ENCODE data around the gene PYCR2.
"Not testable (repeated sequence)": the region's sequence is repeated elsewhere in the genome, so short reads cannot be mapped to it uniquely, and the experiment has no call there.

The PYCR2 gene

GRCh38 chr1:225923692-225924555, at the start of gene PYCR2:
Gene PYCR2, minus strand, starts transcription at chr1:225924250. Its CDS starts 140 bp downstream, at chr1:225924110.
- DNase-seq = peak; percentile 96

GRCh38 chr1:225973158-225973557, 49.1 kb upstream of the PYCR2 start:
- DNase-seq = no peak

- DNase-seq = no peak
These were observed 48.5 kb upstream of the PYCR2 start for GRCh38 chr1:225972344-225973152.

GRCh38 chr1:225970592-225971157, 46.6 kb upstream of the PYCR2 start:
- DNase-seq = not testable (repeated sequence)

- not testable (repeated sequence) for DNase-seq
These were observed 45.7 kb upstream of the PYCR2 start for GRCh38 chr1:225969751-225970150.

GRCh38 chr1:225965231-225965630, 41.2 kb upstream of the PYCR2 start:
- no peak for DNase-seq

- DNase-seq = no peak
These were observed 39.9 kb upstream of the PYCR2 start for GRCh38 chr1:225963735-225964530.

GRCh38 chr1:225962440-225962975, 38.5 kb upstream of the PYCR2 start:
- no peak for DNase-seq

- no peak for DNase-seq
These were observed 37.8 kb upstream of the PYCR2 start for GRCh38 chr1:225961659-225962439.

- DNase-seq = no peak
These were observed 34.0 kb upstream of the PYCR2 start for GRCh38 chr1:225958041-225958440.

- DNase-seq = no peak
These were observed 30.7 kb upstream of the PYCR2 start for GRCh38 chr1:225954753-225955152.

GRCh38 chr1:225953315-225953714, 29.3 kb upstream of the PYCR2 start:
- DNase-seq = no peak

- no peak for DNase-seq
These were observed 27.0 kb upstream of the PYCR2 start for GRCh38 chr1:225950905-225951497.

- no peak for DNase-seq
These were observed 25.0 kb upstream of the PYCR2 start for GRCh38 chr1:225949041-225949440.

GRCh38 chr1:225946803-225947202, 22.8 kb upstream of the PYCR2 start:
- no peak for DNase-seq

- no peak for DNase-seq
These were observed 22.1 kb upstream of the PYCR2 start for GRCh38 chr1:225946082-225946620.

GRCh38 chr1:225945564-225945963, 21.5 kb upstream of the PYCR2 start:
- DNase-seq = no peak

- DNase-seq = no peak
These were observed 20.9 kb upstream of the PYCR2 start for GRCh38 chr1:225944951-225945350.

GRCh38 chr1:225944387-225944786, 20.3 kb upstream of the PYCR2 start:
- DNase-seq = no peak

GRCh38 chr1:225943582-225943981, 19.5 kb upstream of the PYCR2 start:
- DNase-seq = no peak

GRCh38 chr1:225942574-225942973, 18.5 kb upstream of the PYCR2 start:
- no peak for DNase-seq

Data from right hindlimb (tissue), 1 donor.